GM21576 (cell line): ENCODE data around the gene HARS2.
A peak's percentile ranks its signal among the peaks of the same experiment; 100 is the strongest.
"Not testable (repeated sequence)": the region's sequence is repeated elsewhere in the genome, so short reads cannot be mapped to it uniquely, and the experiment has no call there.

ENCODE experiments used
- ATAC-seq: cut with Tn5 transposase; IDR thresholded peaks from one replicate; pipeline ENCODE4 v1.9.1; 2021; ENCODE audit warnings: mild to moderate bottlenecking, moderate library complexity; ENCODE audit not compliant: unreplicated experiment

The HARS2 gene

DNA sequence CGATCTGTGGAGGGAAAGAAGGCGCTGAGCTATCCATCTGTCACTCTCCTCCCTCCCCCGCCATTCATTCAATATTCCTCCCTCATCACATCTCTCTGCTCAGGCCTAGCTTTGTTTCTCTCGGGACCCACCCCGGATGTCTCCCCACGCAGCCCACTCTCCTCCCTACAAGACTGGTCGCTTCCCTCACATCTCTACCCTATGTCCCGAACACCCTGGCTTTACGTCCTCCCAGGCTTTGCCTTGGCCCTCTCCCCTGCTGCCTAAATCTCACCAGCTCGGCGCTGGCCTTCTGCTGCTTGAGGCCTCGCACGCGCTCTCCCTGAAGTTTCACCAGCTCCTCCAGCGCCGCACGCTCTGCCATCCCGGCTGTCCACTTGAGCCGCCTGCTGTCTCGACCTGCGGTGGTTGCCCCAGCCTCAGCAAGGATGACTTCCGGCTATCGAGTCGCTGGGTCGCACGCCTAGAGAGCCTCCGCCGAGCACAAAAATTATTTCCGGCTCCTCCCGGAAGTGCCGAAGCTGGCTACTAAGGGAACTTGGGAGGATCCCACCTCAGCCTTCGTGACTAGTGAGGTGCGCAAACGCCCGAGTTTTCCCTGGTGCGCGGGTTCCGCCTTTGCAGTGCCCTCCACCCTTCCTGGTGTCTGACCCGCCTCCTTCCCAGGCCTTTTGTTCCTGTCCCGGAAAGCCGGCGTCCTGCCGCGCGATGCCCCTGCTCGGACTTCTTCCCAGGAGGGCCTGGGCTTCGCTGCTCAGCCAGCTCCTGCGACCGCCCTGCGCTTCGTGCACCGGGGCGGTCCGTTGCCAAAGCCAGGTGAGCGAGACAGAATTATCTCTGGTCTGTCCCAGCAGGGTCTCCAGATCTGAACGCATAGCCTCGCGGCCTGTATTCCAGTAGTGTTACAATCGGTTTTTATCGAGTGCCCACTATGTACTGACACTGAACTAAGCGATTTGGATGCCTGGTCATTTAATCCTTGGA lies at the start of gene HARS2, which contains the start of gene HARS1:
HARS2 (plus strand) TSS at position 515 of the 984 bp plus-strand sequence; CDS start at position 709, 194 bp downstream.
HARS1 (minus strand) TSS at position 430 of the 984 bp plus-strand sequence; CDS start at position 364, 66 bp downstream.
- peak; percentile 96 for ATAC-seq

DNA sequence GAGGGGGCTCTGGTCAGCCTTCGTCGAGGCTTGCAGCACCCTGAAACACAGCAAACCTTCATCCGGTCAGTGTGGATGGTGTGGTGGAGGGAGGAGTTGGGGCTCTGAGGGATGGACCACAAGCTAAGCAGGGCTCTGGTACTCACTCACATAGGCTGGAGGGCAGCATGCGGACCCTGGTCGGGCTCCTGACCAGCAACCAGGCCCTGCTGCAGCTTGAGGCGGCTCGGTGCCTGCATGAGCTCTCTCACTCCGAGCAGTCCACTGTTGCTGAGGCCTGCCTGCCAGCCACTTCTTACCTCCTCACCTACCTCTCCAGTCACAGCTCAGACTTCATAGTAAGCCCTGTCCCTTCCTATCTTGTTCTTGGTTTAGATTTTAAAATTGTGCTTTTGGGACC lies 49.5 kb upstream of the HARS2 start:
- no peak for ATAC-seq

DNA sequence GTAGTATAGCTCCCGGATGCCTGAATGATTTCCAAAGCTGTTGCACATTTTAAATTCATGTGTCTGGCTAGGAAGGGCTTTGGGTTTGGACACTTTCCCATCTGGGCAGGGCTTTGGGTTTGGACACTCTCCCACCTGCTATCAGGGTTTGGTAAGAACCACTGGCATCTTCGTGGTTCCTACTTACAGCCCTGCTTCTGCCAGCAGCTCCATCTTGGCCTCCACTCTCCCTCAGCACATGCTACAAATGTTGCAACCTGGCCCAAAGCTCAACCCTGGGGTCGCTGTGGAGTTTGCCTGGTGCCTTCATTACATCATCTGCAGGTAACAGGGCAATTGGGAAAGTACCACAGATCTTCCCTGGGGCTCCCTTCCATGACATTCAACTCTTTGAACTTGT lies 48.5 kb upstream of the HARS2 start:
- no peak for ATAC-seq

DNA sequence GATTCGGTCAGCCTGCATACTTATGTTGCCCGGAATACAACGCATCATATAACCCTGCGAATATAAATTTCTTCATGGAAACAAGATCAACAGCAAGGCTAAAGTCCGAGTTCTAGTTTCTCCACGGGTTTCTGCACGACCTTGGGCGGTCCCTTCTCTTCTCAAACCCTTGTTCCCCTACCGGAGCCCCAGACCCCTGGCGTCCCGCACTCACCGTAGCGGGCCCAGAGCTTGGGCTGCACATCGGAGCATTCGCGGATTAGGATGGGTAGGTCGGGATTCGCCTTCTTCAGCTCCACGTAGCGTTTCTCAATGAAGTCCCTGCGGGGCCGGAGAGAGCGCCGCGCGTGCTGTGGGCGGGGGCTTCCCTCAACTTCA lies 44.2 kb upstream of the HARS2 start:
- no peak for ATAC-seq

DNA sequence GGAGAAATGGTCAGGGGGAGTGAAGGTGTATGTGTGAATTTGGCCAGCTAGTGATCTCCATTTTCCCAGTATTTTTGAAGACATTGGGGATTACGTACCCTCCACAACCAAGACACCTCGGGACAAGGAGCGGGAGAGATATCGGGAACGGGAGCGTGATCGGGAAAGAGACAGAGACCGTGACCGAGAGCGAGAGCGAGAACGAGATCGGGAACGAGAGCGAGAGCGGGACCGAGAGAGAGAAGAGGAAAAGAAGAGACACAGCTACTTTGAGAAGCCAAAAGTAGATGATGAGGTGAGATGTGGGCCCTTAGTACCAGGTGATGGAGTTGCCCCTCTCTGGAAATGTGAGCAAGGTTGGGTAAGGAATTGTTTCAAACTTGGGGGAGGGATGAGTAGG lies 32.4 kb upstream of the HARS2 start:
- no peak for ATAC-seq

DNA sequence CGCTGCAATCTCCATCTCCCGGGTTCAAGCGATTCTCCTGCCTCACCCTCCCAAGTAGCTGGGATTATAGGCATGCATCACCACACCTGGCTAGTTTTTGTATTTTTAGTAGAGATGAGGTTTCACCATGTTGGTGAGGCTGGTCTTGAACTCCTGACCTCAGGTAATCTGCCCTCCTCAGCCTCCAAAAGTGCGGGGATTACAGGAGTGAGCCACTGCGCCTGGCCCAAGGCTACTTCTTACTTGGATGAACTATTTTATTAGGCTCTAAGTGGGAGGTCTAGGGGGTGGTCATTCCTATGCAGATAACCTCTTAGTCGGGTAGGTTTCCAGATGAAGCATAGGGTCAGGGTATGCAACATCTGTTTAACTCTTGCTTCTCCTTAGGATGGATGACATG lies 30.9 kb upstream of the HARS2 start:
- ATAC-seq: not testable (repeated sequence)

DNA sequence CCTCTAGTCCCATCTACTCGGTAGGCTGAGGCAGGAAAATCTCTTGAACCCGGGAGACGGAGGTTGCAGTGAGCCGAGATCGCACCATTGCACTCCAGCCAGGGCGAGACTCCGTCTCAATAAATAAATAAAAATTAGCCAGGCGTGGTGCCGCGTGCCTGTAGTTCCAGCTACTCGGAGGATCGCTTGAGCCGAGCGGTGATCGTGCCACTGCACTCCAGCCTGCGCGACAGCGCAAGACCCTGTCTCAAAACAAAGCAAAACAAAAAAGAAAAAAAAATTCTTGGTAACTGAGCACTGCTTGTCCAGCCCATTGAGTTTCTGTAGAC lies 27.3 kb upstream of the HARS2 start:
- no peak for ATAC-seq

- peak; percentile 97 for ATAC-seq
Observed at GRCh38 chr5:140664359-140665119, 26.7 kb upstream of the HARS2 start, which contains the start of gene WDR55. Gene WDR55 (plus strand): TSS chr5:140664904. CDS start chr5:140664913, 9 bp downstream.

- not testable (repeated sequence) for ATAC-seq
Observed at GRCh38 chr5:140671035-140671434, 20.2 kb upstream of the HARS2 start.

- no peak for ATAC-seq
Observed at GRCh38 chr5:140671472-140672125, 19.7 kb upstream of the HARS2 start.

DNA sequence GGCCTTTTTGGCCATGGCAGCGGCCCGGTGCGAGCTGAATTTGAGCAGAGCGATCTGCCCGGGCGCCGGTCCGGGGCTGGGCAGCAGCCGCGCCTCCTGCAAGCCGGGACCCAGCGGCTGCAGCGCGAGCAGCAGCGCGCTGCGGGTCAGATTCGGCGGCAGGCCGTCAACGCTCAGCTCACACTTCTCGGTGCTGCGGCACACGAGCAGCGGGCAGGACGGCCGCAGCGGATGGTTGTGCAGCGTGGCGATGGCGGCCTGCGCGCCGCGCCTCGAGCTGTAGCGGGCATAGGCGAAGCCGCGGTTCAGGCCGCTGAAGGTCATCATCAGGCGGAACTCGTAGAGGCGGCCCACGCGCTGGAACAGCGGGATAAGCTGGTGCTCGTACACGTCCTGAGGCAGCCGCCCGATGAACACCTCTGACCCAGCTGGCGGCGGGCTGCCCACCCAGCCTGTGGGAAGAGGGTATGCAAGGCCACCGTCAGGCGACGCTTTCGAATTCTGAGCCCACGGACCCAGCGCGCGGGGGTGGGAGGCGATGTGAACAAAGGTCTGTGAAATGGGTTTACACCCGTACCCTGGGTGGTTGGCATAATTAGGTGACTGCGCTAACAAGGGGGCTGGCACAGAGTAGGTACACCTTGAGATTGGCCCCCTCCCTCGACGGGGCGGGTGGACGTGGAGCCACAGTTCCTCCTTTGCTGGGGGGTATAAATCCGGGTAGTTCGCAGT lies 18.6 kb upstream of the HARS2 start:
- ATAC-seq: no peak

- no peak for ATAC-seq
Observed at GRCh38 chr5:140673187-140673976, 17.9 kb upstream of the HARS2 start, which contains the start of gene DND1. Gene DND1 (minus strand): TSS chr5:140673576. CDS start chr5:140673542, 34 bp downstream.

- no peak for ATAC-seq
Observed at GRCh38 chr5:140674211-140674610, 17.0 kb upstream of the HARS2 start.

GRCh38 chr5:140674629-140675028 lies 16.6 kb upstream of the HARS2 start:
- ATAC-seq: no peak

- ATAC-seq: peak; percentile 57
Observed at GRCh38 chr5:140677947-140678346, 13.3 kb upstream of the HARS2 start.

DNA sequence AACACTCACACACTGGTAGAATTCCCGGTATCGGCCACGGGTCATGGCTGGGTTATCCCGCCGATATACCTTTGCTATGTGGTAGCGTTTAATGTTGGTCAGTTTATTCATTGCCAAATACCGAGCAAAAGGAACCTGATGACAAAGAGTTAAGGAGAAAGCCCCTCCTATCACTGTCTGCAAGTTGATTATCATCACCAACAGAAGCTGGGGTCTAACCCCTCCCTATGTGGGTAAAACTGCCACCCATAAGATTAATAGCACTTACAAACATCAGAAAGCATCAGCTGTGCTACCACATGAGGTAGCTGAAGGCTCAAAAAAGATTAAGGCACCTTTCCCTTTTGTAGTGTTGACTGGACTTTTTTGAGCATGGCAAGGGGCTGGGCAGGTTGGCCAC lies 12.3 kb upstream of the HARS2 start:
- no peak for ATAC-seq

DNA sequence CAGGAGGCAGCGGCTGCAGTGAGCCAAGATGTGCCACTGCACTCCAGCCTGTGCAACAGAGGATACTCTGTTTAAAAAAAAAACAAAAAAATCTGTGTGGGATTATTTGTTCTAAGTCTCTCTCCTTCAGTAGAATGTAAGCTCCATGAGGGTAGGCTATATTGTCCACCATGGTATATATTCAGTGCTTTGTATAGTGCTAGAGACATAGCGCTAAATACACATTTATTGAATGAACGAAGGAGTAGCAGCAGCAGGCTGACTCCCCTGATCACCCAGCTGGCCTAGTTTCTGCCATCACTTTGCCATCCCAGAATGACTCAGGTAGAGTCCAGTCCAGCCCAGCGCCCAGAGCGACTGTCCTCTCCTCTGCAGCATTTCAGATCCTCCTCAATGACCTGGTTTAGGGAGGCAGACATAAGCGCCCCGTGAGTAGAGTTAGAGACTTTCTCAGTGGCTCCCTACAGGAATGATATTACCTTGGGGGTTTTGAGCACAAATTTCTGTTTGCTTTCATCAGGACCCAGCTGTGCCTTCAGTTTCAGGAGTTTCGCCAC lies 801 bp upstream of the HARS2 start:
- ATAC-seq: no peak

DNA sequence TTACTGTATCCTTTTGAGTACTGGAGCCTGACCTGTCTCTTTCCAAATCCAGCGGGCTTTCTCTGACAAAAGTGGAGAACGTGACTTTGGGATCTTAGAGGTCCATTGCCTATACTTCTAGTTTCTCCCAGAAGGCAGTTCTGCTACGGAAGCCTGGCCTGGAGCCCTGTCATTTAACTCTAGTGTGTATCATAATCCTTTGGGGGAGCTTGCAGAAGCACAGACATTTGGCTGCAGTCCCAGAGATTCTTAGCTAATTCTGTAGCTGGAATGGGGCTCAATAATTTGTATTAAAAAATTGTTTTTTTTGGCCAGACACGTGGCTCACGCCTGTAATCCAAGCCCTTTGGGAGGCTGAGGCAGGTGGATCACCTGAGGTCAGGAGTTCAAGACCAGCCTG lies 3.0 kb downstream of the HARS2 start:
- ATAC-seq: no peak

- ATAC-seq: no peak
Observed at GRCh38 chr5:140696891-140697492, 5.7 kb downstream of the HARS2 start.
